ENCODE results near the gene PTHLH.

PTHLH gene

DNA sequence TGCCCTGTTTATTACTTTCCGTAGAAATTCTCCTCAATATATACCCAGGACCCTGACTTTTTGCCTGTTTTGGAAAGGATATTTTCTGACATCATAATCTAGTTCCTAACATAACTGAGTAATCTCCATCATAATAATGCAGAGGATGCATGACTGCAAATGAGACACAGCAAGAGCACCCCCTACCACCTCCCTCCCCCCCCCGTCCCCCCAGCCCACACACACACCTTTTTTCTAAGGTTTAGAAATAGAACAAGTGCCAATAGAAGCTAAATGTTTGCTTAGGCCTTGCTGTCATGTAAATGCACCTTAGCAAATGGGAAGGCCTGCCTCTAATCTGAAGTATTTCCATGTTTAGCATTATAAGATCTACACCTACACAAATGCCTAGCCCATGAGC lies at the start of gene PTHLH:
PTHLH (minus strand) TSS at position 13 of the 400 bp plus-strand sequence. CDS start 3,239 bp downstream, outside the sequence.
- DNase-seq = no peak

DNA sequence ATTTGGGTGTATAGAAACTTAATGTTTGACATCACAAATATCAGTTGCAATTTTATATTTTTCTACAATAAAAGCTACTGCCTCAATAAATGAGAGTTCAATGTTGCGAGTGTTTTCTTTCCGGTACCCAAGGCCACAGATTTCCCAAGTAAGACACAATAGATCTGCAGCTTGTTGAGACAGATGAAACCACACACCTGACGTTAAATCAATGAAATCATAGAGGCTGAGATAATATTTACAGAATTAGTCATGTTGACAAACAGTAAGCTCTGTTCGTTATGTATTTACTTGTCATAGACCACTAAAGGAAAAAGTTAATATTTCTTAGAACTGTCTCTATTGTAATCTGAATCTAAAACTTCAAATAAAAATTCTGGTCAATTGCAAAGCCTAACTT lies 49.2 kb upstream of the PTHLH start:
- no peak for DNase-seq

DNA sequence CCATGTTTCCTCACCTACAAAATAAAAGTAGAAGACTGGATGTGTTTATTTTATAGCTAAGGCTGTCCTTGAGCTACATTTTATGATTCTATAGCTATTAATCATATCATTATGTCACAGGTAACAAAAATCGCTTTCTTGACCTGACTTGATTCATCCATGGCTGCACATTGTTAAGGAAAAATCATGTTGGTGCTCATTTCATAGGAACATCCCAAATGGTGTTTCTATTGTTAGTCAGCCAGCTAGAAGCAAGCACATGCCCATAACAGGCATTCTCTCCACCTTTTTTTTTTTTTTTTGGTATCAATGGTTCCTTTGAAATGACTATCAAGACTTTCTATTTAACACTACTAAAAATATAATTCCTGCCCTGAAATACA lies 45.3 kb upstream of the PTHLH start:
- no peak for DNase-seq

DNA sequence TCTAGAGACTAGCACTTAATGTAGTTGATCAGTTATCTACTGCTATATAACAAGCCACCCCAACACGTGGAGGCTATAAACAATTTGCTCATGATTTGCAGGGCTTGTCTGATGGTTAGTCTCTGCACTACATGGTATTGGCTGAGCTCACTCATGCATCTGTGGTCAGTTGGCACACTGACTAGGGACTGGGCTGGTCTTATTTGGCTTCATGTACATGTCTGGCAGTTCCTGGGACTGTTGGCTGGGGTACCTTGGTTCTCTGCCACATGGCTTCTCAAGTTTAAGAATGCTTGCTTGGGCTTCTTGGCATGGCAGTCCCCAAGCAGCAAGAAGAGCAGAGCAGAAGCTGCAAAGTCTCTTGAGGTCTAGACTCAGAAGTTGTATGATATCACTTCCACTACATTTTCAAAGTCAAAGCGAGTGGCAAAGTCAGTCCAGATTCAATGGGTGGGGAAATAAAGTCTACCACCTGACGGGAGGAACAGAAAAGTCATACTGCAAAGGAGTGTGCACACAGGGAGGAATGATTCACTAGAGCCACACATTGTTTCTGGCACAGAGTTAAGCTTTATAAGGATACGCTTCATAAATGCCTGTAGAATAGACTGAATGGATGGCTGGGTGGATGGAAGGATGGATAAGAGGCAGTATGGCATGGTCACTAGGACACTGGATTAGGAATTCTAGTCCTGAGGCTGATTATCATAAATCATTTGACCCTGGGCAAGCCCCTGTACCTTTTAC lies 44.8 kb upstream of the PTHLH start:
- DNase-seq = no peak

DNA sequence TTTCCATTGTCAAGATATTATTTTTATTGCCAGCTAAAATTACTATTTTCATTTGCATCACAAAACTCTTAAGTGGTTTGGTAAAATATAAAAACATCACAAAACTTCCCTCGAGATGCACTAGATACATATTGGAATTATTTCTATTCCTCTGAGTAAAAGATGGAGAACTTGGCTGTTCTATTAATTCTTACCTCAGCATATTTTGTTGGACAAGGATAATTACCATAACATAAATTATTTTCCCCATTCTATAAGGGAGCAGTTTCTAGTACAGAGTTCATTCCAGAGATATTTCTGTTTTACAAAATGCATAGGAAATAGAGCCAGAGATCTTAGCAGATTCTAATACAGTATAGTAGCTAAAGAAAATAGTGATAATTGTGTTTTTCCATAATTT lies 42.6 kb upstream of the PTHLH start:
- DNase-seq = no peak

DNA sequence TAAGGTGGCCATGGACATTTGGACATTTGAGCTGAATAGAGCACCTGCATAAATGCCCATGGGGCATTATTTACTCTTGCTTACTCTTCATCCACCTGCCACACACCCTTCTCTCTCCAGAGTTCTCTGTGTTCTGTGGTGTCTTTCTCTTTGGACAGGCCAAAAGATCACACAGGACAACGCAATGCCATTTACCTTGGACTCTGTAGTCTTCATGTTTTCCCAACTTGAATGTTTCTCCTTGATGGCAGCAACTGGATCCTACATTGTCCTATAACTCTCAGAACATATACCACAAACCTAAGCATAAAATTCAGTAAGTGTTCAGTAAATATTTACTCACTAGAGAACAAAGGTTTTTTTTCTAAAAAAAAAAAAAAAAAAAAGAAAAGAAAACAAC lies 41.7 kb upstream of the PTHLH start:
- no peak for DNase-seq

DNA sequence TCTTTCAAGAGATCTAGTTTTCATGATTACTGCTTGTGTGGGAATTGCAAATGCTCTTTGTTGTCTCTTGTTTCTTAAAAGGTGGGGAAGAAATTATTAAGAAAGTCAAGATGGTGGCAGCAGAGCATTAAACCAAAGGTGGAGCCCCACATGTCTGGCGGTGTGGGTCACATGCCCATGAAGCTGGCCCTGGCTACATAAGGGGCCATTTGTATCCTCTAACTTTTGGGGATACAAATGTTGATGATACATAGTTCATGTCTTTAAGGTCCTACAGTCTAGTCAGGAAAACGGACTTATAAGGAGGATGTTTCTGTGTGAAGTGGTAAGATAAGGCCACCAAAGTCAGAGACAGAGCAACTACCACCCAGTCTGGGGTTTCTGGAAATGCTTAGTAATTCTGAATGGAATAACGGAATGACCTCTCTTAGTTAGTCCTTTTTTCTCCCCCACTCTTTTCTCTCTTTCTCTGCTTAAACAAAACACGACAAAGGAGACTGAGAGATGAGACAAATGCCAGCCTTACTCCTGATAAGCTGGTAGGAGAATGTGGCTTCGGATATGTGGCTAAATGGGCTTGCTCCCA lies 39.9 kb upstream of the PTHLH start:
- no peak for DNase-seq

DNA sequence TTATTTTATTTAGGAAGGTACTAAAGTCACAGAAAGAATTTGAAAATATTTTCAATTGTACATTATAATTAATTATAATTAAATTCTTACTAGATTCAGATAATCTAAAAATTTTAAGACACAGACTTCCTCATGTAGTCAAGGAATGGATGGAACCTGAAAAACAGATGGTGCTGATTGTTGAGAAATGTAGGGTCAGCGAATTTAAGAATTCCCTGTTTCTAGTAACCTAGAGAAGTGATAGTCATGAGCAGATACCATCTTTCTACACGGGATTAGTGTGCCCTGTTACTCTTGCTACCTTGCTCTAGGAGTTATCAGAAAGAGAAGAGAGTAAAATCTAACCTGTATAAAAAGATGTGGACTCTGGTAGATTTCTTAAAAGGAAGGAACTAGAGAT lies 37.5 kb upstream of the PTHLH start:
- no peak for DNase-seq

DNA sequence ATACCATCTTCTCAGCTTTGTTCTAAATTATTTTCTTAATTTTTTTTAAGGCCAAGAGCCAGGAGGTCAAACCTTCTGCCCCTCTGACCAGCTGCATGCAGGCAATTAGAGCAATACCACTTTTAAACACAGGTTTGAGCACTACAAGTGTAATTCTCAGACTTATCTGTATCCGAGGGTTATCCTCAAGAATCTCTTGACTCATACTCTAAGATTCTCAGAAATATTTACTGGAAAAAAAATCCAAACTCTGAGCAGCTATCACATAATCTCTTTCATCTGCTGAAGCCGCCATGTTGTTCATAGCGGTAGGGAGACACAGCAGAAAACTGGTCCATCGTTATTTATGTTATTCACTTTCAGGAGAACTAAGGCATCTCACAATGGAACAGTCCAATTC lies 27.4 kb upstream of the PTHLH start:
- no peak for DNase-seq

DNA sequence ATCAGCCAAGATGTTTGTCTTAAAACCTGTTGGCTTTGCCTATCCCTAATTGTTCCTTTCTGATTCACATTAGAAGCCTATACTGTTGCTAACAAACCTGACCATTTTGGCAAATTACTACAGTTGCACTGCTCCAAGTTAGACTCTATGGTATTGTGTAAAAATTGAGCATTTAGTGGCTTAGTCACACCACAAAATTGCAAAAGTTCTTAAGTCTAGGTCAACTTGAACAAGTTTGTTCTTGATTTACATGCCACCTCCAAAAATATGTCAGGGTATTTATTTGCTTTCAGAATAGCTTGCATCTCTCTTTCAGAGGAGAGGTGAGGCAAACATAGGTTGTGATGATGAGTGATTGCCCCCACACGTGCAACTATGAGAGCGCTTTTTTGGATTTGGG lies 27.0 kb upstream of the PTHLH start:
- DNase-seq = no peak

DNA sequence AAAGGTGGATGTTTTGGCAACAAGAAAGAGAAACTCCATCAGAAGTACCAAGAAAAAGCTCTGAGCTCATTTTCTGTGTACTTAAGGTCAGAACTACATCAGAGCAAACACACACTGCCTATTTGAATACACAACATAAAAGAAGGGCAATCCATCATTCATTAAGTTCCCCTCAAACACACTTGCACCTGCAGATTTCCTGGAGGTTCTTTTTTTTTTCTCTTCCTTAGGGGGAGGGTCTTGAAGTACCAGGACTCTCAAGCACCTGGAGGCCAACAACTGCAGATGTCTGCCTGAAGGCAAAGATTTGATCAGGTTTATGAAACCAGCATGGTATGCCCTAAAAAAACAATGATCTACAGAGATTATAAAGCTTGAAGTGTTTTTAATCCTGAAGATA lies 26.1 kb upstream of the PTHLH start:
- DNase-seq = no peak

DNA sequence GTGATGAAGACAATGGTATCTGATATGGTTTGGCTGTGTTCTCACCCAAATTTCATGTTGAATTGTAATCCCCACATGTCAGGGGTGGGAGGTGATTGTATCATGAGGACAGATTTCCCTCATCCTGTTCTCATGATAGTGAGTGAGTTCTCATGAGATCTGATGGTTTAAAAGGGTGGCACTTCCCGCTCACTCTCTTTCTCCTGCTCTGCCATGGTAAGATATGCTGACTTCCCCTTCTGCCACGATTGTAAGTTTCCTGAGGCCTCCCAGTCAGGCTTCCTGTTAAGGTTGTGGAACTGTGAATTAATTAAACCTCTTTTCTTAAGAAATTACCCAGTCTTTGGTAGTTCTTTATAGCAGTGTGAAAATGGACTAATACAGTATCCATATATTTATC lies 25.6 kb upstream of the PTHLH start:
- no peak for DNase-seq

DNA sequence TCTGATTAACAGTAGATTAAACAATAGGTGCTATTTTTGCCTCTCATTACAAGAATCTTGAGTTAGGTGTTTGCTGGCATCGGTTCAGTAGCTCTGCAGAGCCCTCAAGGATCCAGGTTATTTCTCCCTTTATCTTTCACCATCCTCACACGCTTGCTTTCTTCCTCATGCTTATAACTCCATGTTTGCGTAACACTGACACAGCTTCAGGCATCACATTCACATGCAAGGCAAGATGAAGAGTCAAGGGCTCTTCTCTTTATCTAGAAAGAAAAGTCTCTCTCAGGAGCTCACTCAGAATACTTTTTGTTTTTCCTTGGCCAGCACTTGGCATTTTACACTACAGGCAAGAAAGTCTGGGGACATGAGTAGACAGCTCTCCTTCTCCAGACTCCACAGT lies 24.2 kb upstream of the PTHLH start:
- DNase-seq = no peak

DNA sequence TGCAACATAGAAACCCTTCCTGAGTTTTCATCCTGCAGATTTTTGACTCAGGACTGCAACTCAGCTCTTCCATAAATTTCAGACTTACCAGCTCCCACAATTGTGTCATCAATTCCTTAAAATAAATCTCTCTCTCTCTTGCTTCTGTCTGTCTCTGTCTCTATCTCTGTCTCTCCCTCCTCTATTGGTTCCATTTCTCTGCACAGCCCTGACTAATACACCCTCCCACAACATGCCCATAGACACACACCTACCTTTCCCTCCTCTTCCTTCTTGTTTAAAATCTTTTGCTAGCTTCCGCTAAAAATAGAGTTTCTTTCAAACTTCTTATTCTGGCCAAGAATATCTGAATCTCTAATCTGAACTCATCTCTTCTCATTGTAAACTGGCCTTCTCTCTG lies 22.9 kb upstream of the PTHLH start:
- DNase-seq = no peak

DNA sequence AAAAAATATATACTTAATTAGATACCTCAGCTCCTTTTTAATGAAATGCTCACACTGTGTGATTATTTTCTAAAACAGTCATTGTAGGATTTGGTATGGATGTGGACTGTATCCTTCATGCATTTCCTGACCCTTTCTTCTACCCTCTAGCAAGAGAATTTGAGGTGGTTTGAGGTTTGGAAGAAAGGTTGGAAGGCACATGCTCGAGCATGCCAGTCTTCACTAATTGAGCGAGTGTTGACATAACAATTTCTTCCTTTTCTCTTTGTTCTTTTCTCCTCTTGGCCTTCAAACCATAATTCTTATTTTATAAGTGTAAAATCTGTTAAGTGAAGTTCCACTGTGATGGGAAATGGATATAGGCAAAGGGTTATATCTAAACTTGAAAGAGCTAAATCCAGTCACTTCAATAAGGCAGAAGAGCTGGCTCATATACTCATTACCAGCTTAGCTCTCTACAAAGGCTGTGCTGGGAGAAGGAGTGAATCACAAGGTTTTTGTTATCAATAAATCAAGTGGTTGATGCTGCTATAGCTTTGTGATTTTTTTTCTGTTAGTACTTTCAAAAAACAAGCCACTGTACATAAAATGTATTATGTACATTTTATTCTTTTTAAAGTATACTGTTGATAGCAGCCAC lies 16.2 kb upstream of the PTHLH start:
- no peak for DNase-seq

DNA sequence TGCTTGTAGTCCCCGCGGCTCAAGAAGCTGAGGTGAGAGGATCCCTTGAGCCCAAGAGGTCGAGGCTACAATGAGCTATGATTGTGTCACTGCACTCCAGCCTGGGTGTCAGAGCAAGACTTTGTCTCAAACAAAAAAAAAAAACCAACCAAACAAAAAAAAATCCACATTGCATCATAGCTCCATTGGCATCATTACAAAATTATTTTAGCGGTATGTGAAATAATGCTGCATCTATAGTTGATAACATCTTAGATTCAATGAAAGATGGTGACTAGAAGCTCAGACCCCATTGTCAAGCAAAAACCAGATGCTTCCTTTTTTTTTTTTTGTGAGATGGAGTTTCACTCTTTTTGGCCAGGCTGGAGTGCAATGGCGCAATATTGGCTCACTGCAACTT lies 14.8 kb upstream of the PTHLH start:
- no peak for DNase-seq

DNA sequence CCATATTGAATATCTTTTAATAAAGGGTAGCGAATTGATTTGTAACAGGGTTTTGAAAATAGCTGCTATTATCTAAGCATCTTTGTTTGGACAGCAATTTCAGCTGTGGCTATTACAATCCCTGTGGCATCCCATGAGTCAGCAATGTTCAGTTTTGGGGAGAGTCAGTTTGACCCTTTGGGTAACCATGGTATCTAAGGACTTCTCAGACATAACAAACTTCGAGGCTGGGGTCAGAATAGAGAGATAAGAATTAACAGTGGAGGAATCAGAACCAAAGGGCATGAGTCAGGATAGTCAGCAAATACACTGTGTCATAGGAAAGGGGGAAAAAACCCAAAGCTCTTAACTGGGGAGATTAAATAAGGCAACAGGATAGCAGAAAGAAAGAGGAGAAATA lies 11.7 kb upstream of the PTHLH start:
- no peak for DNase-seq

DNA sequence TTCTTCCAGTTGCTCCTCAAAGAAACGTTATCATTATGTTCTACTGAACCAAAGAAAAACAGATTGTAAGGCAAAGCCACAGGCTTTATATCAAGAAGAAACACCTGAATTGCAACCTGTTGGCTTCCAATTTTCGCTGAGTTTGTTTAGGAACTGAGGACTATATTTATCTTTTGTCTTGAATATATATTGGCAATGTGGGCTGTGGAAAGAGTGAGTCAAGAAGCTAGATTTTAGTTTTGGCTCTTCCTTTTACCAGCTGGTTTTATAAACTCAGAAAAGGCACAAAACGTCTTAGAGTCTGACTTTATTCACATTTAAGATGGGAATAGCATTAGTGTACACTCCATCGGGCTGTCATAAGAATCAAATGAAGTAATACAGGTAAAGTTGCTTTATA lies 10.4 kb upstream of the PTHLH start:
- no peak for DNase-seq

DNA sequence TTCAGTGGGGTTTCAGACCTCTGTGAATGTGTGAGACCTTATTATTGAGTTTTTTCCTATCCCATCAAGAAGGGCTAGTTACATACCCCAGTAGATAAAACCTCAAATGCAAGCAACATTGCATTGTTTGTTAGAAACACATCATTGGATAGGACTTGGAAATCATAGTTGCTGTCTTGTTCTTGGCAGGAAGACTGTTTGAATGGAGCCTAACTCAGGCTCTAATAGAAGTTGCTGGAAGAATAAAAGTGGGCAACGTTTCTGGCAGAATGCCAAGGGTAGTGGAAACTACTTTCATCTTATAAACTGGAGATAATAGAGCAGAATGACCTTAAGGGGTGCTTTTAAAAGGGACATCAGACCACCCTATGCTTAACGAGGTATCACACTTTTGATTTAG lies 9.9 kb upstream of the PTHLH start:
- DNase-seq = no peak

DNA sequence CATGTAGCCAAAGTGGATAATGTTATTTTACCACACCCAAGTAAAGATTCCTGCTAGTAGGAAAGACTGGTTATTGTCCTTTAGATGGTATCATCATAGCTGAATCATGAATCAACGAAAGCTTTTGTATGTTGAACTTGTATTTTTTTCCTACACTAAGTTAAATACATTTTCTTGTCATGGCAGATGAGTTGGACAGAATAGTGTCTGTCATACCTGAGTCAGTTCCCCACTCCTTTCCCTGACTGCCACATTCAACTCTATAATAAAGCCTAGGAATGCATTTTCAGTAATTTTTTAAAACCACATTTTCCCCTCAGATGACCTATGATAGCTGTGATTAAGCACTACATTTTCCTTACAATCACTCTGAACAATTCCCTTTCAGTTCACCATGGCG lies 9.3 kb upstream of the PTHLH start:
- no peak for DNase-seq

DNA sequence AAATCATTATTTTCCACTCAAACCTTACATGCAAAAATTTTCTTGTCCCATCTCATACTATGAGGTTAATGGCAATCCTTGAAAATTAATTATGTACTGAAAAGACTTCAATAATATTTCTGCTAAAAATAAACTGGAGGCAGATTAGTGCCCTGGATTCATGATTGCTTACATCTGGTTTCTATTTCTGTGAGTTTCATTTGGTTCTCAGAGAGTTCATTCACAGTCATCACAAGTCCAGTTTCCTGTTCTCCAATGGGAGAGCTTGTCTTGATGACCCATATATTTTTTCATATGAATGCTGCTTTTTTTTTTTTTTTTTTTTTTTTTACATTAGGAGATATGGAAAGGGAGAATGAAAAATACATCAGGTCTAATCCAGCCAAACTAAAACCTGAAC lies 6.6 kb upstream of the PTHLH start:
- DNase-seq = no peak

DNA sequence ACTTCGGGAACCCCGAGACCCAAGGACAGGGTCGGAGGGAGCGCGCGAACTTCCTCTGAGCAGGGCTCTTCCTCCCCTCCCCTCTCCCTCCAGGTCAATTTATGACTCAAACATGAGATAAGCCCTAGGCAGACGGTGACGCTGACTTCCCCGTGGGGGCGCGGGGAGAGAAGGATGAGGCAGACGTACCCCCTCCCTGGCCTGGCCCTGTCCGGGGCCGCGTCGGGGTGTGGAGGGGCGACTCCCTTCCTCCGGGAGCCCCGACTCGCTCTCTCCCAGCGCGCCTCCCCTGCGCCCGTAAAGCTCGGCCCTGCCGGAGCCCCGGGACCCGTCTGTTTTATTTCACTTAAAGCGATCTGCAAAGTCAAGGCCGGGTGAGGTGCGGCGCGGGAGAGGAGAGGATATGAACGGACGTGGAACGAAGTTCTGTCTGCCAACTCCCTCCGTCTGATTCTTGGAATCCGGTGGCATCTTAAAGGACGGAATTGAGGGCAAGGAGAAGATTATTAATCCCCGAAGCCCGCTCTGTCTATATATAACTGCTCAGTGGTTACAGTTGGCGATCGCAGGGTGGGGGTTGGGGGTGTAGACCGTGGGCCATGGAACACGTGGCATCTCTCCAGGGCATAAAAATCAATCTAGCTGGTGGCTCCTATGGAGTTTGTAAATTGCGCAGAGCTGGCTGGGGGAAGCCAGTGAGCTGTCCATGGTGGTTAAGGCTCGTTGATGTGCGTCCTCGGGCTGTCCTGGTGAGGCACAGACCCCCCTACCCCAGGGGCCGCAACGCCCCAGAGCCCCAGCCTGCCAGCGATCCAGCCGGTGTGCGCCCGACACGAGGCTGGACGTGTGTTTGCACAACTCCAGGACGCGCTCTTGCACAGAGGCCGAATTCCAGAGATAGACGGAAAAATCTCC lies 2.9 kb upstream of the PTHLH start:
- DNase-seq = peak; percentile 57

DNA sequence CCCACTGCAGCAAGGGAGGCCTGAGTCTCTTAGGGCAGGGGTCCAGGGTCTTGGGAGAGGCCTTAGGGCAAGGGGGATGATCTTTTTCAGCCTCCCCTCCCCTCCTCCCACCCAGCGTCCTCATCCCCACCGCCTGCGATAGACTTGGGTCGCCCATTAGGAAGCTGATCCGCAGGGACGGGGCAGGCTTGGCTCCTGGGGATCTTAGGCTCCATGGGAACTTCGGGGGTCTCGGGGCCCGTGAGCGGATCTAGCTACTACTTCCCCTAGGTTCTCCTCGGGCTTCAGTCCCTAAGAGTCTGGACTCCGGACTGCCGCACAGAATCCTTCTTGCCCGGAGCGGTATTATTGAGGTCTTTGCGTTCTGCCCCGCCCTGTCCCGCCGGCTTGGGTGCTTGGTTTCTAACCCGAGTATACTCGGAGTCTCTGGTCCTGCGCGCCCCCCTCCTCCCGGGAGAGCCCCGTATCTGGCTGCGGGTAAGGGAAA lies 2.2 kb upstream of the PTHLH start:
- DNase-seq = no peak
